ENCODE results near the gene PMIS2.

DNA sequence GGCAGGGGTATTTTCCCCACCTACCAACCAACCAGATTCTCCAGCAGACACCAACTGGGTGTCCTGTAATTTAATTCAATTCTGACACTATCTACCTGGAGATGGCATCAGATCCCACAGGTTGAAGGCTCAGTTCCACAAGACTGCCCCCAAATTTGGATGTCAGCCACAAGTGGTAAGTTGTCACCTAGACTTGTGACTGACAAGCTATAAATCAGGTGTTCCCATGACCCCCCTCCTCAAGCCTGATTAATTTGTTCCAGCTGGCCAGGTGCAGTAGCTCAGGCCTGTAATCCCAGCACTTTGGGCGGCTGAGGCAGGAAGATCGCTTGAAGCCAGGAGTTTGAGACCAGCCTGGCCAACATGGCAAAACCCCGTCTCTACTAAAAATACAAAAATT lies 16.0 kb downstream of the PMIS2 start:
- TF ChIP-seq, protein P1, sequence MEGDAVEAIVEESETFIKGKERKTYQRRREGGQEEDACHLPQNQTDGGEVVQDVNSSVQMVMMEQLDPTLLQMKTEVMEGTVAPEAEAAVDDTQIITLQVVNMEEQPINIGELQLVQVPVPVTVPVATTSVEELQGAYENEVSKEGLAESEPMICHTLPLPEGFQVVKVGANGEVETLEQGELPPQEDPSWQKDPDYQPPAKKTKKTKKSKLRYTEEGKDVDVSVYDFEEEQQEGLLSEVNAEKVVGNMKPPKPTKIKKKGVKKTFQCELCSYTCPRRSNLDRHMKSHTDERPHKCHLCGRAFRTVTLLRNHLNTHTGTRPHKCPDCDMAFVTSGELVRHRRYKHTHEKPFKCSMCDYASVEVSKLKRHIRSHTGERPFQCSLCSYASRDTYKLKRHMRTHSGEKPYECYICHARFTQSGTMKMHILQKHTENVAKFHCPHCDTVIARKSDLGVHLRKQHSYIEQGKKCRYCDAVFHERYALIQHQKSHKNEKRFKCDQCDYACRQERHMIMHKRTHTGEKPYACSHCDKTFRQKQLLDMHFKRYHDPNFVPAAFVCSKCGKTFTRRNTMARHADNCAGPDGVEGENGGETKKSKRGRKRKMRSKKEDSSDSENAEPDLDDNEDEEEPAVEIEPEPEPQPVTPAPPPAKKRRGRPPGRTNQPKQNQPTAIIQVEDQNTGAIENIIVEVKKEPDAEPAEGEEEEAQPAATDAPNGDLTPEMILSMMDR (IDR thresholded peaks at IDR 0.05; ENCODE audit: low read length) = no peak
- TF ChIP-seq EZH2 (IDR thresholded peaks at IDR 0.05; ENCODE audit: borderline replicate concordance, low read length) = no peak

Data from OCI-LY1 (cell line).